Stimulated activated CD4-positive, alpha-beta T cell treated with anti-CD3 and anti-CD28 coated beads, Interleukin-12 subunit alpha, Interleukin-12 subunit beta, amount 100 ng/mL, for 24 hours (primary cell): ENCODE measurements around the gene GALT.
A peak's percentile ranks its signal among the peaks of the same experiment; 100 is the strongest.

ENCODE experiments used
- DNase-seq, 2 experiments: peaks; one replicate each; pipeline ENCODE4 v3.0.0-alpha.2; 2020; ENCODE audit warnings: low read depth in 2 of 2

GALT gene

DNA sequence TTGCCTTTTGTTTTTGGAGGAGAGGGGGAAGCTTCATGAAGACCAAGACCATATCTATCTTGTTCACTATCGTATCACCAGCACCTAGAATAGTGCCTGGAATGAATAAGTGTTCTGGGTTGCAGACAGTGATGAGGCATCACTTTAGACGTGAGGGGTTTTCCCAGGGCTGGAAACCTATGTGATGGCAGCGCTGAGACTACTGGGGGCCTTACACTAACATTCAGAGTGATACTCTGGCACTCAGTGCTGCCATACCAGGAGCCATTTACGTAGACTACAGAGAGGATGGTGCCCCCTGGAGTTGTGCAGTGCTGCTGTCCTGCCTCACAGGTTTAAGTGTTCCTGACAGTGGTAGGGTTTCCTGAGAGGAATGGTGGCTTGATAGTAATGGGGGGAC lies 37.7 kb downstream of the GALT start:
- DNase-seq = peak in 1 of 2 experiments; percentile 11

DNA sequence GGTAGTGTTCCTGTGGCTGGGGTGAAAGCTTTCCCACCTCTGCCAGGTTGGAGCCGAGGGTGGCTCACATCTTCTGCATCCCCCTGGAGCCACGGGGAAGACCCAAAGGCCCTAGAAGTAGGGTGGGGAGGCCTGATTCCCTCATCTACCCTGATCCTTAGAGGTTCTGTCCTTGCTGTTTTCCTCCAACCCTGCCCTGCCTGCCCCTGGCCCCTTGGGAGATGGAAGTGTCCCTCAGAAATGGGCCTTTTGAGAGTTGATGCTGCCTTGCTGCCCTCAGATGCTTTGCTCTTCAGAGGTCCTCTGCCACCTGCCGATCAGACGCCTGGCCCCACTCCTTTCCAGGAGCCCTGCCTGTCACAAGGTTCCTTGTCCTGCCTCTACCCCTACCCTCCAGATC lies 38.3 kb downstream of the GALT start:
- DNase-seq = no peak

DNA sequence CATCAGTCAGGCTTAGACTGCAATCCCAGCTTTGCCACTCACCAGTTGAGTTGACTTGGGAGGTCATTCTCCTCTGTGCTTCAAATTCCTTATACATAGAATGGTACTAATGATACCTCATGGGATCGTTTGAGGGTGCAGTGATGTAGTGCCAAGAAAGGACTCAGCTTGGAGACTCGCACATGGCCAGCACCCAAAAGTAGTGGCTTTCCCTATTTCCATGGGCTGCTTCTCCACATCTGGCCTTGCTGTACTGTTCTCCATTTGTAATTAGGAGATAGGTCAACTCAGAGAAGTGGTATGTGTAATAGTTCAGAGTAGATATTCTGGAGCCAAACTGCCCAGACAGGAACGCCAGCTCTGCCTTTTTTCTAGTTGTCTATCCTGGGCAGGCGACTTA lies 39.1 kb downstream of the GALT start:
- DNase-seq = no peak

DNA sequence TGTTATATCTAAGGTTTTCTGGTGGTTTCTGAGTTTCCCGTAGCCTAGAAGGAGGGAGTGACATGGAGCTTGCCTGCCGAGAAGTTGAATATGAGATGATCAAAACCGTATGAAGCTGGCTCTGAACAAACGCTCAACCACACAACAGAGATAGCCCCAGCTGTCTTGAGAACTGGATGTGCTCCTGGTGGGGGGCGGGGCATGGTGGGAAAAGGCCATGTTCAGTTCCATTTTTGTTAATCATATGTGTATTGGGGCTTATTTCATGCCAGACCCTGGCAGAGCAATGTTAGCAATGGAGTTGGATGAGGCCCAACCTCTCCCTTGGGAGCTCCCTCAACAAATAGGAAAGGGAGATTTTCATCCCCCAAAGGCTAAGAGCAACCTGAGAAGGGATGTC lies 39.8 kb downstream of the GALT start:
- no peak for DNase-seq

DNA sequence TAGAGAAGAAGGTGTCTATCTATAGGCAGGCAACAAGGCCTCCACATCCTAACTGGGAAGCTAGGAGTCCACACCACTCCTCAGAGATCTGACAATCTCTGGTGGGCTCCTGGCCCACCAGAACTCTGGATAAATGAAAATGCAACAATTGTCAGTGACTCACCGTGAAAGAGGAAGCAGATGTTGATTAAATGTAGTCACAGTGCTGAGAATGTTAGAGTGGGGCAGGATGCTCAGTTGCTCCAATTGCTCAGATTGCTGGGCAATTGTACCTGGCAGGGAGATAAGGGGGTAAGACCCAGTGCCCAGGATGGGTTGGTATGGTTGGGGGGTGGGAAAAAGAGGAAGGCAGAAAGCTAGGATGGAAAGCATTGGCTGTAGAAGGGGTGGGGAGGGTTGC lies 40.3 kb downstream of the GALT start:
- DNase-seq = no peak

DNA sequence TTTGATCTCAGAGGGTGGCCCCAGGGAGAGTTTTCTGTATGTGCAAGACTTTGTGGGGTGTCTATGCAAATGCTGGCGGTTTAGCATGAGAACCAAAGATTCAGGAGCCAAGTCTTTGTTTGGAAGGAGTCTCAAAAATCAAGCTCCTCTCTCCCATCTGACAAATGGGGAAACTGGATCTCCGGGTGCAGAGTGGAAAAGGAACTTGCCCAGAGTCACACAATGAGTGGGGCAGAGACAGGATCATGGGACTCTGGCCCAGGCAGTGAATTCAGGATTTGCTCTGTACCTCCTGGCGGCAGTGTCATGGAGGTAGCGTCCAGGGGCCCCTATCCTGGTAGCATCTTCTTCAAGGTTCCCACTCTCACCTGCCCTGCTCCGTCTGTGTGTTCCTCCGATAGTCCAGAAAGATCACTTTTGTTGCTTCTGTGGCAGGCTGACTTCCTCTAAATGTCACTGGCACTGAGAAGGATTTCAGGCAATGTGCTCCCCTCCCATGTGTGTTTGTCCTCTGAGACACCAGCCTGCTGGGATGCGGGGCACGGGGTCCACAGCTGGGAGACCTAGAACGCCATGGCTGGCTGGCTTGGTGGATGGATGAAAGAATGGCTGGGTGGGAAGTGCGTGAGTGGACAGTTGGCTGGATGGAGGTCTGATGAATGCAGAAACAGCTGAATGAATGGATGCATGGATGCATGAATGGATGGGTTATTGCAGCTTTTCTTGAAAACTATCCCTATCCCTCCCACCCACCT lies 41.0 kb downstream of the GALT start:
- no peak for DNase-seq

DNA sequence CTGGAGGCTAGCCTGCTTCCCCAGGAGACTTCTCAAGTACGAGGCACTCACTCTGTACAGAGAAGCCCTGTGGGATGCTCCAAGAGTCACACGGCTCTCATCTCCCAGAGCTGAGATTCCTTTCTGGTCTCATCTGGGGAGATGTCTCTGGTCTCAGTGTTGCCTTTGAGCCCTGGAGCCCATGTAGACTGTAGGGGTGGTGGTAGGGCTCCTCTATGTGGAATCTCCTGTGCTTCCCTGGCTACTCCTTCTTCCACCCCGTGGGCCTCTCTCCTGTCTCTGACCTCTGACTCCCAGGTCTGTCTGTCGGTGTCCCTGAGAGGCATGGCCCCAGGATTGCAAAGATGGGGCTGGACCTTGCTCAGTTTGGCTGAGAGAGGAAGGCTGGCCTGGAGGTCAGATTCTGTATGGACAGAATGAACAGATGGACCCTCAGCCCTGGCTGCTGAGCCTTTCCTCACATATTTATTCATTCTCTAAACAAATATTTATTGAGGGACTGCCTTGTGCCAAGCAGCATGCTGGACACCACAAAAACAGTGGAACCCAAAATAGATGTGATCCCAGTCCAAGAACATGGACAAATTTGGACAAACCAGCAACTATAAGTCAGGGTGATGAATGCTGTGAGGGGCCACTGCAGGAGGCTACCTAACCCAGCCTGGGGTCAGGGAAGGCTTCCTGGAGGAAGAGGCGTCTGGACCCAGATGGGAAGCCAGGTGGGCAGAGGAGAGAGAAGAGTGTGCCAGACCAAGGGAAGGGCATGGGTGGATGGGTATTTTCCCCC lies 42.0 kb downstream of the GALT start:
- DNase-seq = no peak

DNA sequence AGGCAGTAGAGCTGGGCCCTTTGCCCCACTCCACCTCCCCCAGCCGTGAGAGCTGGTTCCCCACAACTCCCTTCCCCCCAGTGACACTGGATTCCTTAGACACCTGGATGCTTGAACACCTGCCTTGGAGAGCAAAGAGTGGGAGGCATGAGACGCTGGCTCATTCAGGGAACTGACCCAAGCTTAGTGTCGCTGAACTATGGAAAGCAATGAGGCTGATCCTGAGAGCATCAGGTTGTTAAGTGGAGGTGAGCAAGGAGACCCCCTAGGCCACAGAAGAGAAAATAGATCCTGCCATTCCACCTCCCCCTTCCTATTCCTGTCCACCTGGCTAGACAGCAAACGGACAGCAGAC lies 42.6 kb downstream of the GALT start:
- DNase-seq = no peak

DNA sequence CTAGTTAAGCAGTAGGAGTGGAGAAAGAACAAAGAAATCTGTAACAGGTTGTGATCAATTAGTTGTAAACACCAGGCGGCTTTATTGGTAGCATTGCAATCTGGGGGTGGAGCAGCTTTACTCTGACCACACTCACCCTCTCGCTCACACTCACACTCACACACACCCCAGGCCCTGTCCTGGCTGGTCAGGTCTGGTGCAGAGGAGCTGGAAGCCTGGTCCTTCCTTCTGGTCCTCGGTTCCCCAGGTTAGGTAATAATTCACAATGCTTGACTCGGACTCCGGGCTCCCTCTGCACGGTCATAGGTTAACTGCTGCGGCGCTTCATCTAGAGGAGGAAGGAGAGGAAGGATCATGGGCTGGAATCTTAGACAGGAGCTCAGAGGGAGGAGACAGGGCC lies 43.0 kb downstream of the GALT start:
- DNase-seq = no peak

DNA sequence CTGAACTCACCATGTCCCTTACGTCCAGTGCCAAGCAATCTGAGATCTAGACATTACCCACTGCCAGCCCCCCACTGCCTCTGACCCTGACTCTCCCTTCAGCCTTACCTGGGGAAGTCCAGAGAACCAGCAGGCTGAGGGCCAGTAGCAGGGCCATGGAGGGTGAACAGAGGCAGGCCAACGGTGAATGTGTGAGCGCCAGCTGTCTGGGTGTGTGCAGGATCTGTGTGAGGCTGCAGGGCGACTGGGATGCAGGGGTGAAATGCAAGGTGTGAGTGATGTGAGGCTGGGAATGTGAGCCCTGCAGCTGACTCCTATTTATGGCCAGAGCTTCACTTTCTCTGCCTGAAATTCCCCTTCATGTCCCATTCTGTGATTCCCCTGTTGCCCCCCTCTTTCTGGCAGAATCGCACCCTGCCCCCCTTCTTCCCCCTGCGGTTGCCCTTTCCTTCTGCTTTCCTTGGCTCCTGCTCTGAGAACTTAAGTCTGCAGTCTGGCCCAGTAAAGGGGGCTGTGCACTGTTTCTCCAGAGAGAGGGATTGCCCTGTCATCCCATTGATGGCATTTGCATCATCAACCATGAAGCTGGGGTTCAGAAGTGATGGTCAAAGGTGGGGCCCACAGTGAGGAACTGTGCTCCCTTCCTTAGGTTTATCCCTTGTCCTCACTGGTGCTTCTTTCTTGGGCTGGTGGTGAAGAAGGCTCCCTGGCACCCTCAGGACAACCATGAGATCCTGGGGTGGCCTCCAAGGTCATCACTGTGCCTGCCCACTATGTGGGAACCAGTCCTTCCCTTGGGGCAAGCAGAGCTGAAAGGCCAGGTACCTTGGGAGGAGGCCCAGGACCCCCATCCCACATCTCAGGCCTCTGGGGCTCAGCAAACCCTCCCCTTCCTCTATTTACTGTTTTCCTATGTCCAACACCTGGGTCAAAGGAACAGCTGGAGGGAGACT lies 44.8 kb downstream of the GALT start, which contains the start of gene CCL19:
TSS of gene CCL19 (minus strand) at position 294 of the 953 bp plus-strand sequence. CDS start at position 157, 137 bp downstream.
- DNase-seq = no peak

DNA sequence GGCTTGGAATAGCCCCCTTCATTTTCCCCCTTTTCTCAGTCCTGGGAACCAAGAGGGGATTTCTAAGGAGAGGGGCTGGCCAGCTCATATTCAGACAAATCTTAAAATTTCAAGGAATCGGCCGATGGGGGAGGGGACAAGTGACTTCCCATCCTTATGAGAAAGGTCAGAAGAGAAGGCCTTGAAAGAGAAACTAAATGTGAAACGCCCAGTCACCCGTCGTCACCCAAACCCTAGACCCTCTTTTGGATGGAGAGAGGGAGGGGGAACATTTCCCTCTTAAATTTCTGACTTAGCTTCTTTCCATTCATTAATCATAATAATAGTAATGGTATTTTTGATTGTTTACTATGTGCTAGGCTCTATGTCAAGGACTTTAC lies 45.5 kb downstream of the GALT start:
- DNase-seq = no peak

DNA sequence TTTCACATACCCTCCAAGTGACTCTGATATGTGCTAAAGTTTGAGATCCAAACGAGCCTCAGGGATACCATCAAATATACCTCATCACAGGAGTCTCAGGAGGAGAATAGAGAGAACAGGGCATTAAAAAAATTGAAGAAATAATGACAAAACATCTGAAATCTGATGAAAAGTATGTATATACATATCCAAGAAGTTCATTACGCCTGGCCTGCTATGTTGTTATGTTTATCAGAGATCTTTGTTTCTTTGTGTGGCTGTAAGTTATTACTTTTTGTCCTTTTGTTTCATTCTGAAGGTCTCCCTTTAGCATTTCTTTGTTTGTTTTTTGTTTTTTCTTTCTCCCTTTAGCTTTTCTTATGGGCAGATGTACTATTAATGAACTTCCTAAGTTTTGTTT lies 47.1 kb downstream of the GALT start:
- no peak for DNase-seq

DNA sequence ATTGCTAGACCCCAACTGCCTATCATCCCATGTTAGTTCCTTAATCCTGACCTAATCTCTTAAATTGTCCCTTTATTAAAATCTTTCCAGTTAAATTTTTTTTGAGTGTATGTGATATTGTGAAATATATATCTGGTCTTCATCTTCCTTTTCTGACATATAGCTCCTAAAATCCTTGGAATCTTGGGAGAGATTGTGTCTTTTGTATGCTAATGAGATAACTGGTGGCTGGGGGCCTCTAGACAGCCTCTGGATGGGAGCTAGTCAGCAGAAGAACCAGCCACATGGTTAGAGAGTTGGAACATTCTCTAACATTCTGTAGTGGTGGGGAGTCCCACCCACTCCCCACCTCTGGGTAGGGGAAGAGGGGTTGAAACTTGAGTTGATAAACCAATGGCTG lies 48.3 kb downstream of the GALT start:
- DNase-seq = no peak
